ENCODE results near the gene UBE2E2. TPM values are rescaled to one million over a fixed set of nuclear protein-coding genes. Genes with fewer than 3 reads are reported as not detected.

Gene UBE2E2
- total RNA-seq, 1 experiment from 2014 or later, result 9.5 TPM

DNA sequence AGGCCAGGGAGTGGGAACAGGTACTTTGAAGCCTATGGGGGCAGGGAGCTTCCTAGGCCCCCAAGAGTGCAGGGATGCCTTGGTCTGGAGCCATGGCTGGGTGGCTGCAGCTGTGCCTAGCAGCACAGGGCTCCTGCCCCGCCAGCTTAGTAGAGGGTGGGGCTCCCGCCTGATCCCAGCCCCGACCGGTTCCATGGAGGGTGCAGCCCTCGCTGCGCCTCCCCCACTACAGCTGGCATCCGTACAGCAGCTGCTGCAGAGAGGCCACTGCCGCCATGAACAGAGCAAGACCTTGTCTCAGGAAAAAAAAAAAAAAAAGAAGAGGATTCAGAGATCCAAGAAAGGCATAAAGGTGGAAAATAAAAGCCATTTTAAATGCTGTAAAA is 277.2 kb downstream of the UBE2E2 start:
- no peak for DNase-seq (ENCODE audit: low spot score)

DNA sequence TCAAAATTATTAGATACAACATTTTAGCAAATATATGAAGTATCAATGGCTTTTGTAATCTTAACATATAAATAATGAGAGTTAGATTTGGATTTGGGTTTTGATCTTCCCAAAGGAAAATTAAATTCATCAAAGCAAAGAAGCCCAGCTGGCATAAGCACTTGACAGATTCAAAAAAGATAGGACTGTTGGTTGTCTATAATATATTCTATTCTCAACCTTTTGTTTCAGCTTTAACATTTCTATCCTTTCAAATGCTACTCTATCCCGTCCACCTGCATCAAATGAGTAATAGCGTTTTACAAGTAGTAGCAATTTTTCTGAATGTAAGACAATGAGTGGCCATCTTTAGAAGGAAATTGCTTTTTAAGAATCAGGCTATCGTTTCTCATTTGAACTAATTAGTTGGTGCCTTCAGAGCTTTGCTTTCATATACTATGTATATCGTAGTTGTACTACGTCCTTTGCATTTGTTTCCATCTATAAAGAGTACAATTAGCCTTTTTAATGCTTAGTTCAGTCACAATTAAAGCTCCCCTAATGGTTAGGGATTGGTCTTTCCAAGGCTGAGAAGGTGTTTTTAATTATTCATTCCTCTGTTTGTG is 278.0 kb downstream of the UBE2E2 start:
- DNase-seq (ENCODE audit: low spot score), result no peak

DNA sequence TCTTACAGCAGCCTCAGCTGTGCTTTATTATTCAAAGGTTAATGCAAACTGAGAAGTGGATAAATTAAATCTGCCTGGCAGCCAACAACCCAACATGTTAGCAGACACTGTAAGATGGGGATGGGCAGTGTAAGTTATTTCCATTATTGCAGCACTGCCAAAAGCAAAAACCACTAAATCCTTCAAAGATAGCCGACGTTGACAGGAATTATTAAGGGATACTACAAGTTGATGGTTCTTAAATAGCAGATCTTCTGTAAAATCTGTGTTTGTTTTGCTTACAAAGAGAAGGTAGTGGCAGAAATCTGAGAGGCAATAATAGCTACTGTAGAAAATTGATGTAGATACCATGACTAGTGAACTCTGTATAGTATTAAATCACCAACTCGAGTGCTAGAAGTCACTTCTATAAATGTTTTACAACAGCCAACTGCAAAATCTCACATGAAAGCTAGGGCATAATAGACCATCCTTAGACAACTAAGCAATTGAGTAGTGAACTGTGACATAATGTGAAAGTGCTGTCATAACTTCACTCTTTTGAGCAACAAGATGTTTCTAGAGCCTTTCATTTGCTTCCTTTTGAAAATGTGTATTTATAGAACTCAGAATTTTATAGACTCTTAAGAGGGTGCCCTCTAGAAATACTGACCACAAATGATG is 278.6 kb downstream of the UBE2E2 start:
- no peak for DNase-seq (ENCODE audit: low spot score)

DNA sequence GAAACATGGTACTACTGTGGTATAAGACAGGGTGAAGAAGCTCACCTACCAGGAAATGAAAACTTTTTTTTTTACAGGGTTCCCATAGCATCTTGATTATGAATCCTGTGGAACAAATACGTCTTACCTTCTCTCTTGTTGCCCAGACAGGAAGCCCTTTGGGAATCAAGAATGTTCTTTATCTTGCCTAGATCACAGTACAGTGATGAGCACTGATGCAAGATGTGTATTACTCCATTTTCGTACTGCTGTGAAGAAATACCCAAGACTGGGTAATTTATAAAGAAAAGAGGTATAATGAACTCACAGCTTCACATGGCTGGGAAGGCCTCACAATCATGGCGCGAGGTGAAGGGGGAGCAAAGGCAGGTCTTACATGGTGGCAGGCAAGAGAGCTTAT is 281.3 kb downstream of the UBE2E2 start:
- DNase-seq (ENCODE audit: low spot score), result no peak

DNA sequence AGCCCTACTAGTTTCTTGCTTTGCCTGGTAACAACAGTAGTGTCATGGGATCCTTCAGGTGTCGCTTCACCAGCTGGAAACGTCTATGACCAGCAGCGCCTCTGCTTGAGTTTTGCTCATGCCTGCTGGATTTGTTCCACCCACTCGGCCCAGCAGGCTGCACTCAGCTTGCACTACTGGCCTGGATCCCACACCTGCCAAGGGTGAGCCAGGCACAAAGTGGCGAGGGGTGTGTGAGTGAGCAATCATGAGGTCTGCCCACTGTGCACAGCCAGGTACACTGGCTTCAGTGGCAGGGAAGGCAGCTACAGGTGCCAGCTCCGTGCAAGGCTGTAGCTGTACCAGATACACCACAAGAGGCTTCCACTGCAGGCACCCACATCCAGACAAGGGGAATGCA is 282.8 kb downstream of the UBE2E2 start:
- DNase-seq (ENCODE audit: low spot score), result no peak

DNA sequence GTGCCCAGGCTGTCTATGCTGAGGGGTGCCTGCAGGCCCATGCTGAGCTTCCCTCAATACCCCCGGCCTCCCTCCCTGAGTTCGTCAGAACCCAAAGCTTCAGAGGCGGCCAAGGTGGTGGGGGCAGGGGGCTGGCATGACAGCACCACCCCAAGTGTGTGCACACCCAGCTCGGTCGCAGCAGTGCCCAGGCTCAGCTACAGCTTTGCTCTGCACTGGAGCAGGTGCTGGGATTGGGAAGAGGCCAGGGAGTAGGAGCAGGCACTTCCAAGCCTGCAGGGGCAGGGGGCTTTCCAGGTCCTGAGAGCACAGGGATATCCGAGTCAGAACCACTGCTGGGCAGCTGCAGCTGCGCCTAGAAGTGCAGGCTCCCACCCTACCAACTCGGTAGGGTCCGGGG is 283.9 kb downstream of the UBE2E2 start:
- DNase-seq (ENCODE audit: low spot score), result no peak

DNA sequence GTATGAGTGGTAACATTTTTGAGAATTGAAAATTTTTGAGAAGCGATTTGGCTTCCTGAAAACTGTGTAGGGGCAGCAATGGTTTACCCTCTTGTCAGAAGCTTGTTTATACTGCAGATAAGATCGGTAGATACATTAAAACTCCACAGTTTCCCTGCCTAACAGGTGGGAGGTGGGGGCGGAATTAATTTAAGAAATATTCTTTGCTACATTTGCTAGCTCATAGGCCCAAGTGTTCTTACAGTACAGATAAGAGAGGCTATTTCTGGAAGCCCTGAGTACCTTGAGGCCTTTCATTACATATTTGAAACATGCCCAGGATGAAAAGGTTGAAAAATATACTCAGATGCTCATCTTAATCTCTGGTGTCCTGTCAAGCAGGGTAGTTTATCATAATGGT is 285.5 kb downstream of the UBE2E2 start:
- DNase-seq (ENCODE audit: low spot score), result no peak

DNA sequence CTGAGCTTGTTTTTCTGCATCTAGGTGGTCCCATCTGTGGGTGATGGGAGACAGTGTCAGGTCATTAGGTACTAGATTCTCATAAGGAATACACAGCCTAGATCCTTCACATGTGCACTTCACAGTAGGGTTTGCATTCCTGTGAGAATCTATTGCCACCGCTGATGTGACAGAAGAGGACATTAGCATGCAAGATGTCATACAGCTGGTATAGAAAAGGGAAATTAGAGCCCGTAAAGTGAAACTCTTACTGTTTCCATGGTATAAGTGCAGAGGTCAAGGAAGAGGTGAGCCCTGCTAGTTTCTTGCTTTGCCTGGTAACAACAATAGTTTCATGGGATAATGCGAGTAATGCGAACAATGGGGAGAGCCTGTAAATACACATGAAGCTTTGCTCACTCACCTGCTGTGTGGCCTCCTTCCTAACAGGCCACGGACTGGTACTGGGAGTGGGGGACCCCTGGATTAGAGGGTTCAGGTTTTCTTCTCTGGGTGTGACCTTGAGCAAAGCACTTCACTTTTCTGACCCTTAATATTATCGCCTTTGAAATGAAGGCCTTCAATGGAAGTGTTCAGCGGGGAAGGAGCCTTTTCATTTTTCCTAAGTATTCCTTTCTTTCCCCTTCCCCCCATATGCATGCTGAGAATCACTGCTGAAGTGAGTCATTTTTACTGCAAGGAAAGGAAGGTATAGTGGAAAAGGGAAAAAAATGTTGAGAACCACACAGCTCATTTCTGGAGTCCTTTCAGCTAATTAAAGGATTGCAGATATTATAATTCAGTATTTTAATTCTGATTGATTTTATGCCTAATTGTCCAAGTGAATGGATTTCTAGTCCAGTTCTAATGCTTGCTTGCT is 286.4 kb downstream of the UBE2E2 start:
- DNase-seq (ENCODE audit: low spot score), result peak; percentile 36

DNA sequence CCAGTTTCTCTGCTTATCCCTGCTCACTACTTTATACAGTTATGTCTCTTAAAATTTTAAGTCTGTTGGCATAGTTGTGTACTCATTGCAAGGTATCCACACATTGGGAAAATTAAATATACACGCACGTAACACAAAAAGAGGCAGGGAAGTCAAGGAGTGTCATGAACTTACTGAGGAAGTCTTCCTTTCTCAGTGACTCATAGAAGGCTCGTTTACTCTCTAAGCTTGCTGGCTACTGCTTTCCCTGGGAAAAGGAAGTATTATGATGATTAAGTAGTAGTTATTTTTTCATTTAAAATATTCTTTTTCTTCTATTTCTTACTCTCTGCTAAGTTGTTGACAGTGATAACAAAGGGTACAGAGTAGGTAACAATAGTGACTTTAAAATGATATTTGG is 287.3 kb downstream of the UBE2E2 start:
- DNase-seq (ENCODE audit: low spot score), result peak; percentile 62

DNA sequence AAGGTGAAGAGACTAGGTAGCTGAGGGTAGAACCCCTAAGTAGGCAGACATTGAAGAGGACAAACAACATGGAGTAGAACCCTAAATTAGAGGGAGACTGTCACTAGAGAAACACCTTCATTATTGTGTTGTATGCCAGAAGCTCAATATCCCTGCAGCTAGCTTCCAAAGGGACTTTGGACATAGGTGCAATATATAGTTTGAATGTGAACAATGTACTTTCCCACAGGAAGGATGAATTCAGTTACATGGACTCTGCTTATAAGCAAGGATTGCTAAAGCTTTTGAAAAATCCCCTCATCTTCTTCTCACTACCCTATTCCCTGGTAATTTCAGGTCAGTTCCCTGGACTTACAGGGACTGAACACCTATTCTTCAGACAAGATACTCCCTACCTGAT is 288.9 kb downstream of the UBE2E2 start:
- no peak for DNase-seq (ENCODE audit: low spot score)

DNA sequence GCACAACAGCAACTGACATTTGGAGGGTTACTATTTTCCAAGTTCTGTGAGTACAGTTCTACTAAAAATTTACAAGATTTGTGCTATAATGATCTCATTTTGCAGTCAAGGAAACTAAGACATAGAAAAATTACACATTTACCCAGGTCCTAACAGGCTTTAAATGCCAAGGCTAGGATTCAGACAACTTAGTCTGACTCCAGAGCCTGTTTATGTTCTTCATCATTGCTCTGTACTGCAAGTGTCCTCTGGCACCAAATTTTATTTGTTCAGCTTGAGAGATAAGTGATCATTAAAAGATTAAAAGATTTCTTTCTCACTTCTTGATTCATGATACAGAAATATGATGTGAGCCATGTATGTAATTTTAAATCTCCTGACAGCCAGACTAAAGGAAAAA is 290.8 kb downstream of the UBE2E2 start:
- DNase-seq (ENCODE audit: low spot score), result no peak

DNA sequence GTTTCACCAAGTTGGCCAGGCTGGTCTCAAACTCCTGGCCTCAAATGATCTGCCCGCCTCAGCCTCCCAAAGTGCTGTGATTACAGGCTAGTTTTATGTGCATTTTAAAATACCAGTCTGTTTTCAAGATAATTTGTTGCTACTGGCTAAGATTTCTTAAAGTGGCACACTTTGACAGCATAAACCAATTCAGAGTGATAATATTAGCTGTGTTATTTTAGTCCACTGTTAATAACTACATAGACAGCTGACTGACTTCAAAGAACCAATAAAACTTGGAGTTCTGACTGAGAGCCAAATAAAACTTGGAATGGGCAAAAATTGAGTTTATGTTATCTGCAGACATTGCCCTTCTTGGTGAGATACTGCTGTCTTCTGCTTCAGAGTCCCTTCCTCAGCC is 291.8 kb downstream of the UBE2E2 start:
- DNase-seq (ENCODE audit: low spot score), result no peak

DNA sequence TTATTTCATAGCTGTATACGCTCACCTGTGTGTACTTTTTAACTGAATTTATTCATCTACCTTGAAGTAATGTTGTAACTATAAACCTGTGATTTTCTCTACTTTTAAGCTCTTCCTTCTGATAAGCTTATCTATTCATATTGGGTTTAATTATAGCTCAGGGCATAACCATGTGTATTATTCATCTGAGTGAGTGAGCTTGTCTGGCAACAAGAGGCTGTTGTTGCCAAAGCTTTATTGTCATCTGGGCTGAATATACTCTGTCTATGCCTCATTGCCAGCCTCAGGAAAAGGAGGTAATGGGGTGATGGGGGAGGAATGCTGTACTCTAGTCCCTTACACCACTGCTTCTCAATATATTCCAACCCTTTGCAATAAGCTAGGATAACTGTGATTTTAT is 292.4 kb downstream of the UBE2E2 start:
- DNase-seq (ENCODE audit: low spot score), result peak; percentile 19

DNA sequence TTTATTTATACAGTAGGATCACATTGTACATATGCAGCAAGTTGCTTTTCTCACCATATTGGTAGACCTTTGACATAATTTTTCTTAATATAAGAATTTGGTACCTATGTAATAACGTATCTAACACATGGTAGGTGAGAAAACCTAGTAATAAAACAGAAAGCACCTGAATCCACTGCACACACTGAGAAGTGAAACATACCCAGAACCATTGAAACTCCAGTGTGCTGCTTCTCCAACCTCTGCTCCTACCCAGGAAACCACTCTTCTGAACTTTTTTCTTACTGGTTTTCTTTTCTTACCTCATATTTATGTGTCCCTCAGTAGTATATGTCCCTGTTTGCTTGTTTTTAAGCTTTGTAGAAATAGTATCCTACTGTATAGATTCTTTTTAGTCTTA is 293.0 kb downstream of the UBE2E2 start:
- no peak for DNase-seq (ENCODE audit: low spot score)

DNA sequence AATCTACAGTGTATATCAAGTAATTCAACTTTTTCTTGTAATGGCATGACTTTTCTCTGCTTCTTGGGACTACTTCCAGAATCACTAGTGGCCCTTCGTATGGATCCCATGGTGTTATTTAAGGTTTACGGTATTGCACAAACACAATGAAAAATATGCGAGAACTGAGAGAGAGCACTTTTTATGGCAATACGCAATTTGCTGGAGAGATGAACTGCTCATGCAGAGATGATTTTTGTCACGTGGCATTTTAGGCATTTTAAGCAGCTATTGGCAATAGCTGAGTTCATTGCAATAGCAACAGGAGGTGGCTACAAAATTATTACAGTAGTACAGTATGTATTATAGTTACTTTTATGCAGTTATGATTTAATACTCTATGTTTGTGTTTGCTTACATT is 294.0 kb downstream of the UBE2E2 start:
- DNase-seq (ENCODE audit: low spot score), result no peak

DNA sequence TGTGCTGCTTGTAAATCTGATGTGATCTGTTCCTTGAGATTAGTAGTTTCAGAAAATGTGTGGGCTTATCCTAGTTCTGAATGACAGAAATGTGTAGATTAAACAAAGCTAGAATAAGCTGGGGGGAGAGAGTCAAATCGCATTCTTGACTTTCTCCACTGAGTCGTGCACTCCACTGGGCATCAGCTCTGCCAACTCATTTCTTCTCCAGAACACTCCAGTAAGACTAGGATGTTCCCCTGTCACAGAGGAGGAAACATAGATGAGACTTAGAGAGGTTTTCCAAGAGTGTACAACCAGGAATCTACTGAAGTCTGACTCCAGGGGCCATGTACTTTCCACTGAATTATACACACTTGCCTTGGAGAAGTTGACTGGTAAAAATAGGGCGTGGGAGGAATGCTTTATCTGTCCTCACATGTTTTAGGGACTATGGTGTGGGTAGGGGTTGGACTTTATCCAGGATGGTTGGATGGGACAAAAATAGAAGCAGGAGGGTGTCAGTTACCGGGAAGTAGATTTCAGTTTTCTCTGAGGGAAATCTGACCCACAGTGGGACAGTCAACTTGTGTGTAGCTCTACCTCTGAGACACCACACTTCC is 298.2 kb downstream of the UBE2E2 start:
- DNase-seq (ENCODE audit: low spot score), result no peak

DNA sequence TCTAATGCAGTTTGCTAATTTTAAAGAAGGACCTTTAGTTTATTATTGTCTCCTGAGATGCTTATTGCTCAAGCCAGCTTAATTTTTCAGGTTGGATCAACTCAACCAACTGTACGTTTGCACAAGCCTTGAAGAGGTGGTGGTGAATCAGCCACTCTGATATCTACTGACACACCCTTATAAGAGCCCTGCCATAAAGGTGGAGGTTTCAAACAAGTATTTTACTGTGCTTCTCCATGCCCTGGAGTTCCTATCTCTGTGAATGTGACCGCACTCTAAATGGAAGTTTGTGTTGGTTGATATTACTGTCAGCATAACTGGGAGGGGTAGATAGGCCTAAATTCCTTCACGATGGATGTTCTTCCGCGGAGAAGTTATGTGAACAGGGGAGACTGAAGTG is 305.3 kb downstream of the UBE2E2 start:
- no peak for DNase-seq (ENCODE audit: low spot score)

DNA sequence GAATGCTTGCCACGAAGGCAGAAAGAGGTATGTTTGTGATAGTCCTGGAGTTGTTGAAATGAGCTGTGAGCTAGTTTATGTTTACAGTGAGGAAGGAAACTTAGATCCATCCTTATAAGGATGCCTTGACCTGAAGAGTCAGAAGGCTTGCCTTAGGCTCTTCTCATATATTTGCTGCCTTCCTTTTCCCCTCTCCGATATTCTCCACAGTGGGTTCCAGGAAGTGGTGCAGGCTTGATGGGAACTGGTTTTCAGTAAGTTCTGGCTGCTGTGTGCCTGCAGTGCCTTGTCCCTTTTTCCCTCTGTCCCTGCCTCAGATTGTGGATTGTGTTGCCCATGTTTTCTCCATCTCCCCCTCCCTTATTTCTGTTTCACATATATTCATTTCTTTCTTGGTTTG is 315.3 kb downstream of the UBE2E2 start:
- no peak for DNase-seq (ENCODE audit: low spot score)

DNA sequence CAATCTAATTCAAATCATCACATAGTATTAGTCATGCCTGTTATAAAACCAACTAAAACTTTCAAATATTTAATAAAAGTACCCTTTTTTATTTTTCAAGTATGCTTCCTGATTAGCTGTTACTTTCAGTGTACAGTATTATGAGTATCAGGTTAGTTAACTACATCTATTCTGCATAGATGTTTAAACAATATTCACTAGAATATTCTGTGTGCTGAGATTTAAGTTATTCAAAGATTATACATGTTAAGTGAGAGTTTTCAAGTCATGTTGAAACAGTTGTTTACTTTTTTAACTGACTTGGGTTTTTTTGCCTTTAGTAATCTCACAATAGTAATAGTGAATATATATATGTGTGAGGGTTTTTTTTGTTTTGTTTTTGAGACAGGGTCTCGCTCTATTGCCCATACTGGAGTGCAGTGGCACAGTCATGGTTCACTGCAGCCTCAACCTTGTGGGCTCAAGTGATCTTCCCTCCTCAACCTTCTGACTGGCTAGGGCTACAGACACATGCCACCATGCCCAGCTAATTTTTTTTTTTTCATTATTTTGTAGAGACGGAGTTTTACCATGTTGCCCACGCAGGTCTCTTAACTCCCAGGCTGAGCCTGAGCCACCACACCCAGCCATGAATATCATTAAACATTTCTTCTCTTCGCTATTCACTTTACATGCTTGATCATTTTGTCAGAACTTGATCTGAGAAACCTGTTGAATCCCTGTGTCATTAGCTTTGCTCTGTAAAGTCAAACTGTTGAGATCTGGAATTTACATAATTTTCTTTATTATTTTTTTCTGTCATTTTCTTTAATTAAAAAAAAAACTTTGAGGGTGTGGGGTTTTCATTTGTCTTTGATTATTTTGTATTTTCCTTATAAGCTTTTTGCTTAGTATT is 316.4 kb downstream of the UBE2E2 start:
- DNase-seq (ENCODE audit: low spot score), result no peak

DNA sequence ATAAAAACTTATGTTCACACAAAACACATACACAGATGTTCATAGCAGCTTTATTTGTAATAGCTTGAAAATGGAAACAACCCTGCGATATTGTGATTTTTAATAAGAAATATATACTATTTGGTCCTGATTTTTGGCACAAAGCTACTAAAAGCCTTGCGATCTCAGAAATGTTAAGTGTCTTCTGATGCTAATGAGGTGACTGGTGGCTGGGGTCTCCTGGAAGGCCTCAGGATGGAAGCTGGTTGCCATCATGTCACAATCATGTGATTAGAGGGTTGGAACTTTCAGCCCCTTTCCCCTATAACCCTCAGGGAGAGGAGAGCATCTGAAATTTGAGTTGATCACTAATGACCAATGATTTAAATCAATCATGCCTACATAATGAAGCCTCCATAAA is 324.2 kb downstream of the UBE2E2 start:
- no peak for DNase-seq (ENCODE audit: low spot score)

DNA sequence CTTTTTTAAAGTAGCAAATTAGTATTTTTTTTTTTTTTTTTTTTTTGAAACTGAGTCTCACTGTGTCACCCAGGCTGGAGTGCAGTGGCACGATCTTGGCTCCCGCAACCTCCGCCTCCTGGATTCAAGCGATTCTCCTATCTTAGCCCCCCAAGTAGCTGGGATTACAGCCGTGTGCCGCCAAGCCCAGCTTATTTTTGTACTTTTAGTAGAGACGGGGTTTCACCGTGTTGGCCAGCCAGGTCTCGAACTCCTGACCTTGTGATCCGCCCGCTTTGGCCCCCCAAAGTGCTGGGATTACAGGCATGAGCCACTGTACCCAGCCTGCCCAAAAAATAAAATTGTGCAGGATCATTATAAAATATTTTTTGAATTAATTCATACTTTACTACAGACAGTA is 330.5 kb downstream of the UBE2E2 start:
- DNase-seq (ENCODE audit: low spot score), result no peak

DNA sequence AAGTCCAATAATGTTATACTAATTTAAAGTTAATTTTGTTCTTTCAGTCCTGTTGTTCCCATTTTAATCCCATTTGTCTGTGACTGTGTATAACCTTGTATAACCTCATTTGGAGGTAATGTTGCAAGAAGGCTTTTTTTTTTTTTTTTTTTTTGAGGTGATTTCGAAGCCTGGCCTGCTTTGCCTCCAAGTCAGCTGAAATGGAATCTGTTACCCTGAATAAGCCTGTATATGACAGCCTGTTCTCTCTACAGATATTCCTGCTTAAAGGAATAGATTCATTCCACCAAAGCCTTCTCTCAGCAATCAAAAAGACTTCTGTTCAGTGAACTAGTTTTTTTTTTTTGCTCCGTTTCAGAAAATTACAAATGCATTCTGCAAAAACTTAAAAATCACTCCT is 330.9 kb downstream of the UBE2E2 start:
- DNase-seq (ENCODE audit: low spot score), result no peak
